Nephron (organoid): ENCODE data around the gene RIC1.
"Not testable (repeated sequence)": the region's sequence is repeated elsewhere in the genome, so short reads cannot be mapped to it uniquely, and the experiment has no call there.

Experiments used
- H3K27ac Mint-ChIP-seq, 3 experiments: 2 replicates each; pipeline ENCODE4 v1.8.0; 2020; ENCODE audit warnings: mixed read lengths in 3 of 3, mild to moderate bottlenecking in 2 of 3, moderate library complexity in 1 of 3
- H3K27me3 Mint-ChIP-seq: 2 replicates; pipeline ENCODE4 v1.8.0; 2021; ENCODE audit warnings: low read depth, mild to moderate bottlenecking, moderate library complexity, mixed read lengths
- H3K36me3 Mint-ChIP-seq: 2 replicates; pipeline ENCODE4 v1.8.0; 2020; ENCODE audit warnings: low read depth, mixed read lengths
- H3K4me1 Mint-ChIP-seq: 2 replicates; pipeline ENCODE4 v1.8.0; 2020; ENCODE audit warnings: mixed read lengths
- H3K4me3 Mint-ChIP-seq, 3 experiments: 2 replicates each; pipeline ENCODE4 v1.8.0; 2020; ENCODE audit warnings: mild to moderate bottlenecking in 3 of 3, mixed read lengths in 3 of 3, moderate library complexity in 2 of 3
- H3K9me3 Mint-ChIP-seq: 2 replicates; pipeline ENCODE4 v1.8.0; 2020; ENCODE audit warnings: mixed read lengths
- TF ChIP-seq, protein P1 (sequence below), 3 experiments: fragments of 200-600 bp; sonication (generic); IDR thresholded peaks; one replicate each; pipeline ENCODE4 v1.5.0; 2021; ENCODE audit warnings: antibody characterized with exemption in 3 of 3; ENCODE audit not compliant: unreplicated experiment in 3 of 3

RIC1 gene

DNA sequence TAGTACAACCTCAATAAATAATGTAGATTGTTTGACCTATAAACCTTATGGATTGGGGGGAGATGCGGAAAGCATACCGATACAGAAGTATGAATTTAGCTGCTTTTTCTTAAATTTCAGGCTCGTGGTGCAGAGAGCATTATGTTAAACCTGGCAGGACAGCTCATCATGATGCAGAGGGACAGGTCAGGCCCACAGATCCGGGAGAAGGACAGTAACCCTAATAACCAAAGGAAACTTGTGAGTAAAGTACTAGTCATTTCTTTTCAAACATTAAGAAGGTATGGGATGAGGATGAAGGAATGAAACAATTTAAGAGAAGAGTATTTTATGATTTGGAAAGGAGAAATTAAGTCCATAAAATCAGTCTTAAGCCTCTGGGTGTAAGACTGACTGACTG lies 133.5 kb downstream of the RIC1 start:
- Mint-ChIP-seq H3K27me3 (no peaks in the 10 kb centered on the region), H3K4me3 (no peak overlapping the region), H3K27ac (no peak overlapping the region), H3K9me3 (no peaks in the 10 kb centered on the region), H3K36me3 (peaks cover 79% of the 10 kb centered on the region), H3K4me1 (peaks cover 5% of the 10 kb centered on the region)
- TF ChIP-seq, protein P1, sequence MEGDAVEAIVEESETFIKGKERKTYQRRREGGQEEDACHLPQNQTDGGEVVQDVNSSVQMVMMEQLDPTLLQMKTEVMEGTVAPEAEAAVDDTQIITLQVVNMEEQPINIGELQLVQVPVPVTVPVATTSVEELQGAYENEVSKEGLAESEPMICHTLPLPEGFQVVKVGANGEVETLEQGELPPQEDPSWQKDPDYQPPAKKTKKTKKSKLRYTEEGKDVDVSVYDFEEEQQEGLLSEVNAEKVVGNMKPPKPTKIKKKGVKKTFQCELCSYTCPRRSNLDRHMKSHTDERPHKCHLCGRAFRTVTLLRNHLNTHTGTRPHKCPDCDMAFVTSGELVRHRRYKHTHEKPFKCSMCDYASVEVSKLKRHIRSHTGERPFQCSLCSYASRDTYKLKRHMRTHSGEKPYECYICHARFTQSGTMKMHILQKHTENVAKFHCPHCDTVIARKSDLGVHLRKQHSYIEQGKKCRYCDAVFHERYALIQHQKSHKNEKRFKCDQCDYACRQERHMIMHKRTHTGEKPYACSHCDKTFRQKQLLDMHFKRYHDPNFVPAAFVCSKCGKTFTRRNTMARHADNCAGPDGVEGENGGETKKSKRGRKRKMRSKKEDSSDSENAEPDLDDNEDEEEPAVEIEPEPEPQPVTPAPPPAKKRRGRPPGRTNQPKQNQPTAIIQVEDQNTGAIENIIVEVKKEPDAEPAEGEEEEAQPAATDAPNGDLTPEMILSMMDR (IDR thresholded peaks at IDR 0.05; ENCODE audit: unreplicated experiment in 3 of 3): no peak

DNA sequence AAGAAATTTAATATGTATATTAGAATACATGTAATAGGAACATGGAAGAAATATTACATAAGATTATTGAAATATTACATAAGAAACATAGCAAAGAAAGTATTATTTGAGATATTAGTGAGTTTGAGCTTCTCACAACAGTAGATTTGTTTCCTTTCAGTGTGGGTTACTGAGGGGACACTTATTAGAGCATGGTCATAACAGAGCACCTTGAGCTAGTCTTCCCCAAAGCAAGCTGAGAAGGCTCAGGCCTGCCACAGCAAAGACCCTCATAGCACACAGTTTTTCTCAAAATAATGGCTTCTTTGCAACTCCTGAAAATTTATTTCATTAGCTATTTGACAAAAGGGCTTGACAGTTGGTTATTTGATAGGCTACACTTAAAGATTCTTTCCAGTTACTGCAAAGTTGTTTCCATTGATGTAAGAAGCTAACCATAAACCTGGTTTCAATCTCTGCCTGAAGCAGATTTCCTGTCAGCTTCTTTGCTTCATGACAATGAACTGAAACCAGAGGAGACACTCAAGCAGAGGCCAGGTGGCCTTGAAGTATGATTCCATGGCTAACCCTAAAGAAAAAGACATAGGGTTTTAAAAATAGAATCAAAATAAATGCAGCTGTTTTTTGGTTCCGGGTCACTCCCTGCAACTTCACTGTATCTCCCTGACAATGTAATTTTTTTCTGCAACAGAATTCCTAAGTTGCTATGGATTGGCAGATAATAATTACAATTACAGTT lies 135.4 kb downstream of the RIC1 start:
- no peak overlapping the region for H3K4me3 Mint-ChIP-seq
- peaks cover 77% of the 10 kb centered on the region for H3K36me3 Mint-ChIP-seq
- H3K4me1 Mint-ChIP-seq: peaks cover 5% of the 10 kb centered on the region
- H3K9me3 Mint-ChIP-seq: no peaks in the 10 kb centered on the region
- TF ChIP-seq, protein P1 (IDR thresholded peaks at IDR 0.05; ENCODE audit: unreplicated experiment in 3 of 3): no peak
- no peak overlapping the region for H3K27ac Mint-ChIP-seq
- no peaks in the 10 kb centered on the region for H3K27me3 Mint-ChIP-seq

DNA sequence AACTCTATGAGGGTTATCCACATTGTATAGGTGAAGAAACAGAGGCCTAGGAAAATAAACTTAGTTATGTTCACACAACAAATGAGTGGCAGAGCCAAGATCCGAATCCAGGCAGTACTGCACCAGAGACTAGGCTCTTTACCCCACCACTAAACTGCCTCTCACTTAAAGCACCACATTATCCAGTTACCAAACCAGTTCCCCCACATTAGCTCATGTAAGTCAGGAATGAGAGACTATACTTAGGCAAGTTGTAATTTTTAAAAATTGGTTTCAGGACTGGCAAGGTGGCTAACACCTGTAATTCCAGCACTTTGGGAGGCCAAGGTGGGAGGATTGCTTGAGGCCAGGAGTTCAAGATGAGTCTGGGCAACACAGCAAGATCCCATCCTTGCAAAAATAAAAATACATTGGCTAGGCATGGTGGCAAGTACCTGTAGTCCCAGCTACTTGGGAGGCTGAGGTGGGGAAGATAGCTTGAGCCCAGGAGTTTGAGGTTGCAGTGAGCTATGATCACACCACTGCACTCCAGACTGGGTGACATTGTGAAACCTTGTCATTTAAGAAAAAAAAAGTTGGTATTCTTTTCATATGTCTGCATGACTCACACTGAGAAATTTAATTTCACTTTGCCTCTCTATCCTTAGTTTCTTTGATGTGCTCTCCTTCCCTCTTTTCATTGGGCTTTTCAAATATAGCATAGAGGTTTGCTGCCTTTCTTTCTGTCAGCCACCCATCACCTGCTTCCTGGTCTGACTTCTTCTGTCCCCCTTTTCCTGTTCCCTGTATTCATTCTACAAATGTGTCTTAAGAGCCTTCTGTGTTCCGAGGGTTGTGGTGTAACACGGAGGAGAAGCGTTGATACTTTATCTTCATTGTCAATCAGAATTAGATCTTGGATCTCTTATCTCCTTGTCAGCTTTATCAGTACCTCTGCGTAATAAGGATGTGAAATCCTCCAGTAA lies 139.3 kb downstream of the RIC1 start:
- TF ChIP-seq, protein P1 (IDR thresholded peaks at IDR 0.05; ENCODE audit: unreplicated experiment in 3 of 3): no peak
- peaks cover 78% of the 10 kb centered on the region for H3K36me3 Mint-ChIP-seq

DNA sequence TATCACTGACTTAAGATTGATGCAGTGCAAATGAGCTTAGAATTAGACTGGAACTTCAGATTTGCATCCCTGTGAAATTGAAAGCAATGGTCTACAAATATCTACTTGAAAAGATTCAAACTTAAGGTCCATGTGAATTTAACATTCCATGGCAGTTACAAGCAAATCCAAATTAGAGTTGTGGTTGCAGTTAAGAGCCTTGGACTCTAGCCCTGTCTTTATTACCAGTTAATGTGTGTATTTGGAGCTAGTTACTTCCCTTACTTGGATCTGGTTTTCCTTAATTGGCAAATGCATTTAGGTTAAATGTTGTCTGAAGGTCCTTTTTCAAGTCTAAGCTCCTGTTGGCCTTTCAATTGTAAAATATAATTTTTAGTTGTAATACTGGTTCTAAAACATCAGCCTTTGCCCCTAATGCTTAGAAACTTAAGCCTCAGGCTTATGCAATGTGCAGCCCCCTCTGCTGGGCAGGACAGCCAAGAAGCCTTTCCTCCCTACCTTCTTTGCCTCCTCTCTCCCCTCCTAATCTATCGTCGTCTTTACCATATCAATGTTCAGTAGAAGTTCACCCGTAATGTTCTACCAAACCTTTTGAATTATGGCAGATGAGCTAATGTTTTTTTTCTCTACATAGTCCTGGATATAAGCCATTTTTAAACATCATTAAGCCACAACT lies 144.6 kb downstream of the RIC1 start:
- no peaks in the 10 kb centered on the region for H3K4me1 Mint-ChIP-seq
- H3K9me3 Mint-ChIP-seq: peaks cover 8% of the 10 kb centered on the region
- no peaks in the 10 kb centered on the region for H3K27me3 Mint-ChIP-seq
- no peak overlapping the region for H3K27ac Mint-ChIP-seq
- H3K4me3 Mint-ChIP-seq: no peak overlapping the region
- TF ChIP-seq, protein P1 (IDR thresholded peaks at IDR 0.05; ENCODE audit: unreplicated experiment in 3 of 3): no peak
- H3K36me3 Mint-ChIP-seq: peaks cover 72% of the 10 kb centered on the region

More for the DNA sequence above, 139.3 kb downstream of the RIC1 start:
- Mint-ChIP-seq H3K4me3 (no peak overlapping the region), H3K27ac (no peak overlapping the region), H3K27me3 (no peaks in the 10 kb centered on the region), H3K9me3 (no peaks in the 10 kb centered on the region), H3K4me1 (peaks cover 5% of the 10 kb centered on the region)

DNA sequence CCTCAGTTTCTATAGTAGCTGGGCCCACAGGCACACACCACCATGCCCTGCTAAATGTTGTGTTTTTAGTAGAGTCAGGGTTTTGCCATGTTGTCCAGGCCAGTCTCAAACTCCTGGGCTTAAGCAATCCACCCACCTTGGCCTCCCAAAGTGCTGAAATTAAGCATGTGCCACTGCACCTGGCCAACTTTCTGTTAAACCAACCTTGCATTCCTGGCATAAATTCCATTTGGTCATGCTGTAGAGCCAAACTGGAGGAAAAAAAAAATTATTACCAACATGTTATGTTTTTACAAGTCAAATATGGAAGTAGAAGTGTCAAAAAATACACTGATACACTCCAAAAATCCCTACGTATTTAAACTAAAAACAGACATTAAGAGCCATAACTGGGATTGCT lies 149.9 kb downstream of the RIC1 start:
- Mint-ChIP-seq H3K9me3 (peaks cover 51% of the 10 kb centered on the region), H3K27ac (no peak overlapping the region), H3K4me1 (no peaks in the 10 kb centered on the region), H3K4me3 (no peak overlapping the region), H3K27me3 (no peaks in the 10 kb centered on the region), H3K36me3 (peaks cover 85% of the 10 kb centered on the region)
- TF ChIP-seq, protein P1 (IDR thresholded peaks at IDR 0.05; ENCODE audit: unreplicated experiment in 3 of 3): no peak

DNA sequence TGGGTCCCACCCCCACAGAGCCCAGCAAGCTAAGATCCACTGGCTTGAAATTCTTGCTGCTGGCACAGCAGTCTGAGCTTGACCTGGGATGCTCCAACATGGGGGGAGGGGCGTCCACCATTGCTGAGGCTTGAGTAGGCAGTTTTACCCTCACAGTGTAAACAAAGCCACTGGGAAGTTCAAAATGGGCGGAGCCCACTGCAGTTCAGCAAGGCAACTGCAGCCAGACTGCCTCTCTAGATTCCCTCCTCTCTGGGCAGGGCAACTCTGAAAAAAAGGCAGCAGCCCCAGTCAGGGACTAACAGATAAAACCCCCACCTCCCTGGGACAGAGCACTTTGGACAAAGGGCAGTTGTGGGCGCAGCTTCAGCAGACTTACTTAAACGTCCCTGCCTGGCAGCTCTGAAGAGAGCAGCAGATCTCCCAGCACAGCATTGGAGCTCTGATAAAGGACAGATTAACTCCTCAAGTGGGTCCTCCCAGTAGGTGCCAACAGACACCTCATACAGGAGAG lies 150.9 kb downstream of the RIC1 start:
- not testable (repeated sequence) for H3K4me1 Mint-ChIP-seq, H3K4me3 Mint-ChIP-seq, H3K27ac Mint-ChIP-seq, H3K27me3 Mint-ChIP-seq
- peaks cover 54% of the 10 kb centered on the region for H3K9me3 Mint-ChIP-seq
- peaks cover 86% of the 10 kb centered on the region for H3K36me3 Mint-ChIP-seq

DNA sequence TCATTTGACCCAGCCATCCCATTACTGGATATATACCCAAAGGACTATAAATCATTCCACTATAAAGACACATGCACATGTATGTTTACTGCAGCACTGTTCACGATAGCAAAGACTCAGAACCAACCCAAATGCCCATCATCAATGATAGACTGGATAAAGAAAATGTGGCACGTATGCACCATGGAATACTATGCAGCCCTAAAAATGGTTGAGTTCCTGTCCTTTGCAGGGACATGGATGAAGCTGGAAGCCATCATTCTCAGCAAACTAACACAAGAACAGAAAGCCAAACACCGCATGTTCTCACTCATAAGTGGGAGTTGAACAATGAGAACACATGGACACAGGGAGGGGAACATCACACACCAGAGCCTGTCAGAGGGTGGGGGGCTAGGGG lies 154.5 kb downstream of the RIC1 start:
- not testable (repeated sequence) for H3K27me3 Mint-ChIP-seq, H3K4me3 Mint-ChIP-seq, H3K27ac Mint-ChIP-seq, H3K4me1 Mint-ChIP-seq
- H3K9me3 Mint-ChIP-seq: peaks cover 46% of the 10 kb centered on the region
- H3K36me3 Mint-ChIP-seq: peaks cover 85% of the 10 kb centered on the region
